ENCODE data around the gene HELZ.
"Not testable (repeated sequence)": the region's sequence is repeated elsewhere in the genome, so short reads cannot be mapped to it uniquely, and the experiment has no call there.

HELZ gene

DNA sequence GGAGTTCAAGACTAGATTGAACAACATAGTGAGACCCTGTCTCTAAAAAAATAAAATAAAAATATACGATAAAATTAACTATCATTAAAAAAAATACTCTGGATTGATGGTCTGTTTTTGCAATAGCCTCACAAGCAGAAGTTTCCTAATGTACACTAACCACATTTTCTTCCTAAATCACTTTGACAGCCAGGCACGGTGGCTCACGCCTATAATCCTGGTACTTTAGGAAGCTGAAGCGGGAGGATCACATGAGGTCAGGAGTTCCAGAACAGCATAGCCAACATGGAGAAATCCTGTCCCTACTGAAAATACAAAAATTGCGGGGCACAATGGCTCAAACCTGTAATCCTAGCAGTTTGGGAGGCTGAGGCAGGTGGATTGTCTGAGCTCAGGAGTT is 64.7 kb downstream of the HELZ start:
- no peak for DNase-seq

DNA sequence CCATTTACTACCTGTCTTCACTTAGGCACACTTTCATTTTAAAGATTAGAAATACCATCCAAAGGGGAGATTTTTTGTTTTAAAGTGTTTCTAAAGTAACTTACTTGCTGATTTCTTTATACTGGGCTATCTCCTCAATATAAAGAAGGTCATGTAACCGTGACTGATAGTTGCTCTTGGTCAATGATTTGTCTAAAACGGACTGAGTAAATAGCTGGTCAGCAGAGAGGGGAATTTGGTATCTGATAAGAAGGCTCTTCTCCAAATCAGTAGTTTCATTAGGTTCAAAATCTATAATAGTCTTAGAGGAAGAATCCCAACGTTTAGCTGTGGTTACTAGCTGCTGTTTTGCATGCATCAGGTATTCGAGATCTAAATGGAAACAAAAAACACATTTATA is 66.4 kb downstream of the HELZ start:
- DNase-seq, result no peak

DNA sequence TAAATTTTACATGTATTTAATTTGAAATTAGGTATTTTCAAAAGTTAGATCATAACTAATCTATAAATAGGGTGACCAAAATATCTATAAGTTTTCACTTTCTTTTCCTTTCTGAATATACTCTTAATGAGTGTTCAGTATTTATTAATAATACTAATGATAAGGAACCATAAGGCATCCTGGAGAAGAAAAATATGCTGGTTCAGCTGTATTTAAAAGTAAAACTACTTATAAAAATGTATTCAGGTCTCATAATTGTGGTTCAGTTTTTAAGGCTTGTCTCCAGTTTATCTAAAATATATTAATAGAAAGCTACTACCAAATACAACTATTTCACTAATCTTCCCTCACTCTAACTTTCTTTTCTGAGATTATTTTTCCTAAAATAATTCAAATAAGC is 67.3 kb downstream of the HELZ start:
- no peak for DNase-seq

DNA sequence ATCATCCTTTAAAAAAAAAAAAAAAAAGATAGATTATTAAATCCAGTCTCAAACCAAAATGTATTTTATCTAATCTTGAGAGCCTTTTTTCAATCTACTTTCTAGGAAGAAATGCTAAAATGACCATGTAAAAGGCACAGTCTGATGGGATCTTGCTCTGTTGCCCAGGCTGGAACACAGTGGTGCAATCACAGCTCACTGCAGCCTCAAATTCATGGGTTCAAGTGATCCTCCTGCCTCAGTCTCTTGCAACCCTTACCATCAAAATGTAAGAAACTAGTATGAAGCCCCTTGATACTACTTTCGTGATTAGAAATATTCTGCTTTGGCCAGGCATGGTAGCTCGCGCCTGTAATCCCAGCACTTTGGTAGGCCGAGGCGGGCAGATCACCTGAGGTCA is 70.8 kb downstream of the HELZ start:
- no peak for DNase-seq

DNA sequence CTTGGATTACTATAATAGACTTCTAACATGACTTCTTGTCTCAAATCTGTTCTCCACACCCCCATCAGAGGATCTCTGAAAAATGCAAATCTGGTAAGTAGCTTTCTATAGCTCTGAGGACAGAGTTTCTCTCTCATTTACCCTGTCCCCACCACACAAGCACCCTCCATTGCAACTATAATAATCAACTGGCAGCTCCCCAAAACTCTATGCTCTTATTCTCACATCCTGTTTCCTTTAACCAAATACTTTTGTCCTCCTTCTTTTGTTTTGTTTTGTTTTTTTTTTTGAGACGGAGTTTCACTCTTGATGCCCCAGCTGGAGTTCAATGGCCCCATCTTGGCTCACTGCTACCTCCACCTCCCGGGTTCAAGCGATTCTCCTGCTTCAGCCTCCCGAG is 73.4 kb downstream of the HELZ start:
- DNase-seq, result no peak

DNA sequence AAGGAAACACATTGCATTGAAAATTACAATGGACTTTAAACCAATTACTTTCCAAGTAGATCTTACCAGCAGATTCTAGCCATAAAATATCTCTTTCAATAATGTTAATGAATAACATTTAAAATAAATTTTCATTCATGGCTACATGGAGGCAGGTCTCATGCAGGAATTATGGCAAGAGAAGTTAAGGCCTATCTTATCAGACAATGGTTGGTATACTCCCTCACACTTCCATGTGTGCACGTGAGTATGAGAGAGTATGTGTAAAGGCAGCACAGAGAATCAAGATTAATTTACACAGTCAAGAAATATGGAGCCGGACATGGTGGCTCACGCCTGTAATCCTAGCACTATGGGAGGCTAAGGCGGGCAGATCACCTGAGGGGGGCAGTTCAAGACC is 76.5 kb downstream of the HELZ start:
- no peak for DNase-seq

DNA sequence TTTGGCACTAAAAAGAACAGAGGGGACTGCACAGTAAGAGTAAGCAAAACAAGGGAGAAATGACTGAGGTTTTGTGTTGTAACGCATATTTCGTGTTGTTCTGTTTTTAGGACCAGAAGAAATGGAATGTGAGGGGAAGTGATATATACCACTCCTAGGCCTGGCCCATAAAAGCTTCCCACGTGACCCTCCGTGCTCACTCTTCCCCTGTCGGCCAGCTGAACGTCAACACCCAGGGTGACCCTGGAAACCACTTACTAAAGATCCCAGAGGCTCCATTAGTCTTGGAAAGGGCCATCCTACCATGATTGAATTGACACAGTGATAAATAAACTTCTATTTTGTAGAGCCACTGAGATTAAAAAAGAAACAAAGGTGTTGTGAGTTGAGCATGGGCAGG is 79.8 kb downstream of the HELZ start:
- no peak for DNase-seq

DNA sequence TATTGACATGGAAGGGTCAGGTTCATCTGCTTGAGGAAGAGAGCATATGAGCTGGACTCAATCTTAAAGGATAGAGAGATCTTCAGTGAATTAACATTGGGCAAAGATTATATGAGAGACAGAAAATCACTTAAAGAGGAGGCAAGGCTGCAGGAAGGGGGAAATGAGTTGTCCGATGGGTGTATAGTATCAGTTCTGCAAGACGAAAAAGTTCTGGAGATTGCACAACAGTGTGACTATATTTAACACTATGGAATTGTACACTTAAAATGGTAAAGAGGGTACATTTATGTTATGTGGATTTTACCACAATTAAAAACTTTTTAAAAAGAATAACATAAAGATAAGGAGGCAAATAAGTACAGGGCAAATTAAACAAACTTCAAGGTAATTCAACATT is 80.7 kb downstream of the HELZ start:
- no peak for DNase-seq

DNA sequence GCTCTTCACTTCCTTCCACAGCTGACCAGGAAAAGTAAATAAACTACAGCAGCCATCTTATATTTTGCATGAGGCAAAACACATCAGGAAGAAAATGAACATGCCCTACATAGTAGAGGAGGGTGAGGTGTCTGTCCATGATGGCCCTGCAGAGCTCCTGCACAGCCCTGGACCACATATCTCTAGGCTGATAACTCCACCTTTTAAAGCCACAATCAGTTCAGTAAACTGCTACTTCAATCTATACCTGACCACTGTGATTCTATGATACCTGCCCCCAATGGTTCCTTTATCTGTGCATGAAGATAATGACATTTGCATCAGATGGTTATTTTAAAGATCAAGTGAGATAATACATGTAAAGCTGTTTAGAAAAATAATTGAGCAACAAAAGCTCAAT is 82.2 kb downstream of the HELZ start:
- no peak for DNase-seq

DNA sequence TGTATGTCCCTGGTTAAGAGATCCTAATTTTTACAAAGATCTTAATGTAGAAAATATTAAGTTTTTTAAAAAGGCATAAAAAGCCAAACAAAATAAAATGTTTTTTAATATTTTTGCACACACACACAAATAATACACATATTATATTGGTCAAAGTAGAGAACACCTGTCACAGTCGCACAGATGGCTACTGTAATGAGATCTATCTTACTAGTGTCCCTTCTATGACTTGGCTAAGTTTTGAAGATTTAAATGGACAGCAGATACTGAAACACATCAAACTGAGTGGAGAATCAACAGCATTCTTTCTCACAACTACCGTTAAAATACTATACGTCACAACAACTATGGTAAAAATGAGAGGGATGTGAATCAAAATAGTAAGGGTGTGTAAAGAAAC is 83.4 kb downstream of the HELZ start:
- no peak for DNase-seq

DNA sequence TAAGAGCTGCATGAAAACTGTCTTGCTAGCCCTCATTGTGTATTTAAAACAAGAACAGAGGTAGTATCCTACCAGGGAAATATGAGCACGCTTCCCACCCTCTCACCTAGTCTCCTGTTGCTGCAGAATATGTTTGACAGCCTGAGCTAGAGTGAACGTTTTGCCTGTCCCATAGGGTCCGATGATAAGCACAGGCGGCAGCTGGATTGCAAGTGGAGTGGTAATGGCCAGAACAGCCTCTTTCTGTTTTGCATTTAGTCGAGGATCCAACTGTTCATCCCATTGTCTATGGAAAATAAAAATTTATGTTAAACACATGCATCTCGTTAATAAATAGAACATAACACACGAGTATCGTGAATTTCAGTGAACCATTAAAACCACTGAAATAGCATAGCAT is 84.2 kb downstream of the HELZ start:
- DNase-seq, result no peak

DNA sequence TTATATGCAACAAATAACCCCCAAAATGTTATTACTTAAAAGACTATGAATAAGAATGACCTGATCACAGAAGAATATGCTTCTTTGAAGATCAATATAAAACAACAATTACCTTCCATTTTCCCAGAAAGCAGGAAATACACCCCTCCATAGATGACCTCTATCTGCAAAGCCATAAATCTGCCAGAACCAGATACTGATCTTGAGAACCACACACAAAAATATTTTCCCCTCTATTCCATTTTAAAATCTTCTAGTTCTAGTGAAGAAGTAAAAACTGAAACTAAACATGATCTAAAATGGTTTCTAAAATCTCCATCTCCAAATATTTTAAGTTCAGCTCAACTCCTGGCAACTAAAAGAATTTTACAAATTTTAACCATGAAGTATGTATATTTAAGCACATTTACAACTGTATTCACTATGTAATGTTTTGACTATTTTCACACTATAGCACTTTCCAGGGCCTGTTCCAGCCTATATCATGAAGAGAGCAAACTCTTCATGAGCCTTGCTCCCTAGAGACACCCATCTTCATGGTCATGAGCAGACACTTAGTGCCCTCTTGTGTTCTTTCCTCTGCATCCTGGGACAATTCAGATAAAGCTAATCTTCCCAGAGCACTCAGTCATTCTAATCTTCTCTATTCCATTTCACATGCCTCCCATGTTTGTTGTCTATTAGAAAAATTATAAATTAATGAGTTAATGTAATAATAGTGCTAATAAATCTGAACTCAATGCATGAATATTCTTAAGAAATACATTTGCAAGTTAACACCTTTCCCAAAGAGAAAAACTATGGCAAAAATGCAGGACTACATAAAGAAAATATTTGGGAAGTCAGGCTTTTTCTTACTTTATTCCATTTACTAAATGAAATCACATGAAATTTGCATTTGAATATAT is 87.0 kb downstream of the HELZ start:
- DNase-seq, result no peak

DNA sequence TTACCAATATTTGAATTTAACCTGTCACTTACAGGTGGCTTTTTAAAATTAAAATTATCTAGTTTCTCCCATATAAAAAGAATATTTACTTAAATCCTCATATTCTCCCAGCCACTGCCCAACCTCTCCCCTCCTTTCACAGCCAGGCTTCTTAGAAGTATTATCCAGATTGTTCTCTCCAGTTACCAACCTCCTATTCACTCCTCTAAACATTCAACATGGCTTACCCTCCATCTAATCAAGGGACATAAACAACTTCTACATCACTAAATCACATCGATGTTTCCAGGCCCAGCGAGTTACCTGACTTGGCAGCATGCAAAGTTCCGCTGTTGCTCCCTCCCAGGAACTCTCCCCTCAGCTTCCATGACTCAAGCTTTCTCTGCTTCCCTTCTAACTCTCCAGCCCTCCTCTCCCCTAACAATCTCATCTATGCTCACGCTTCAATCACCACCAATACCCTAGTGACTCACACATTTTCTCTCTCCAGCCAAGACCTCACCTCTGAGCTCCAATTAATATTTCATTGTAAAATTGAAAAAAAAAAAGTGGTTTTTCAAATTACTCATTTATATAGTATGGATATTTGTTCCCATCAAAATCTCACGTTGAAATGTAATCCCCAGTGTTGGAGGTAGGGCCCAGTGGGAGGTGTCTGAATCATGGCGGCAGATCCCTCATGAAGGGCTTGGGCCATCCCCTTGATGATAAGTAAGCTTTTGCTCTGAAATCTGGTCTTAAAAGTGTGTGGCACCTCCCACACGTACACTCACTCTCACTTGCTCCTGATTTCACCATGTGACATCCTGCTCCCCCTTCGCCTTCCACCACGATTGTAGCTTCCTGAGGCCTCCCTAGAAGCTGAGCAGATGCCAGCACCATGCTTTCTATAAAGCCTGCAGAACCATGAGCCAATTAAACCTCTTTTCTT is 88.5 kb downstream of the HELZ start:
- no peak for DNase-seq

DNA sequence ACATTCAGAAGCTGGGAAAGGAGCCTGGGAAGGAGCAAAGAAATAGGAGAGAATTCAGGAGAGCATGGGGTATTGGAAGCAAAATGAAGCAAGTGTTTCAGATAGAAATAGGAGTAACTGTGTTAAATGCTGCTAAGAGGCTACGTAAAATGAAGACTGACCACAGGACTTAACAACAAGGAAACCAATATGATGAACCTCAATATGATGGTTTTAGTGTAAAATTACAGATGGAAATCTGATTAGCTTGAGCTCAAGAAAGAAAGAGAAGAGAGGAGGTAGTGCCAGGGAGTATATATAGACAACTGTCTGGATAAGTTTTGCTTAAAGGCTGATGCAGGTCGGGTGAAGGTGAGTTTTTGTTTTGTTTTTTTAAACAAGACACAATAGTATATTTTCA is 92.2 kb downstream of the HELZ start:
- no peak for DNase-seq

DNA sequence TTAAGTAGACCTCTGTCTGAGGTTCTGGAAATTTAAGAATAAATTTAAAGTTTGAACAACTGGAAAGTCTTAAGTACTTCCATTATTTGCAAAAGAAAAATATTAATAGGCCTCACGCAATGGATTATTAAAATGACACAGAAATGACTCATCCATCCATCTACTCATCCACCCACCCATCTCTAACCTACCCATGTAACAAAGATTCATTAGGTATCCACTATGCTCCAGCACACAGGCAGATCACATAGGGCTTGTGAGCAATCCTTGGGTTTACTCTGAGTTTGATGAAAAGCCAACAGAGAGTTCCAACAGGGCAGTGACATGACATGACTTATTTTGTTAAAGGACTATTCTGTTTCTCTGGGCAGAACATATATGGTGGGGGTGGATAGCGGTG is 93.3 kb downstream of the HELZ start:
- no peak for DNase-seq

DNA sequence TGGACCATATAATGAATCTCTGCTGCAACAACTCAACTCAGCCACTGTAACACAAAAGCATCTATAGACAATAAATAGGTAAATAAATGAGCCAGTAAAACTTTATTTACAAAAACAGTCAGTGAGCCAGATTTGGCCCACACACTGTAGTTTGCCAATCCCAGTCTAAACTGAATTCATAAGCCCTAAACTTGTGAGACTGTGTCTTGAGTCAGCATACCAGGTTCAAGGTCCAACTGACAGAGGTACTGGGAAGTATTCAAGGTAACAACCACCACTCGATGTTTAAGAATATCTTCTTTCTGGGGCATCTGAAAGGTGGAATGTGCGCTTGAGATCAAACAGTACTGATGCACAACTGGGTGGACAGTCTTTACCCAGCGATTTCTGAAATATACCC is 94.2 kb downstream of the HELZ start:
- DNase-seq, result no peak

DNA sequence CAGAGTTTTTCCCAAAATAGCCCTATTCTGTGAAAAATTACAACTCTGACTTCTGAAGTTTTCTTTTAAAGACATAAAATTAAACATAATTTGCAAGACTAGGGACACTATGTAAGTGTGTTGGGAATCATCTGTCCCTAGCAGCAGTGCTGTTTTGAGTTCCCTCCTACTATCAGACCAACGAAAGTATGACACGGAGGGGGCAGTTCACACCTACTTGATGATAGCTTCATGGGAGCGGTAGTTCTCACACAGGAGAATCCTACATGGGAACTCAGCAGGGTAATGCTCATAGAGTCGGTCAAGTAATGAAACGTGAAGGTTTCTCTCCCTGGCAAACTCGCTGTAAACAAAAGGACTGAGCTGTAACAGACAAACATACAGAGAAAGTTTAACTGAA is 96.6 kb downstream of the HELZ start:
- DNase-seq, result no peak

DNA sequence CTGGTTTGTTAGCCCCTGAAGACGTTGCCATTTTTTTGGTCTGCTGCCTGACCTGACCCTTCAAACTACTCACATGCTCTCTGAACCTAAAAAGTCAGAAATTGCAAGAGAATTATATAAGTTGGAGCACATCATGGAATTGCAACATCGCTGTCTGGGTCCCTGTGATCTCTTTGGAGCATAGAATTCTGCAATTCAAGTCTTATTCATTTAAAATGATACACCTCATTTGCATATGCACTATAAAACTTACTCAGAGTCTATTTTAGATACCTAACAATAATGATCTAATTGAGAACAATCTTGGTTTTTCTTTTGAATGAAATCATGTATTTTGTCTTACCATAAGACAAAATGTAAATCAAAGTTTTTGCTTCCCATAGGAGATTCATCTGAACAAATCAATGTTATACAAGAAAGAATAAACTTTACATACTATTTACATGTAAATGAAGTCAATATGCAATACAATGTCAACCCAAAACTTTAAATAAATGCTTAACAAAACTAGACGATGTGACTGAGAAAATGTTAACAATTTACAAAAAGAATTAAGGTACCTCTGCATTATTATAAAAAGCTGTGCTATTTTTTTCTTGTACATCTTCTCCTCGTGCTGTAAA is 99.7 kb downstream of the HELZ start:
- no peak for DNase-seq

DNA sequence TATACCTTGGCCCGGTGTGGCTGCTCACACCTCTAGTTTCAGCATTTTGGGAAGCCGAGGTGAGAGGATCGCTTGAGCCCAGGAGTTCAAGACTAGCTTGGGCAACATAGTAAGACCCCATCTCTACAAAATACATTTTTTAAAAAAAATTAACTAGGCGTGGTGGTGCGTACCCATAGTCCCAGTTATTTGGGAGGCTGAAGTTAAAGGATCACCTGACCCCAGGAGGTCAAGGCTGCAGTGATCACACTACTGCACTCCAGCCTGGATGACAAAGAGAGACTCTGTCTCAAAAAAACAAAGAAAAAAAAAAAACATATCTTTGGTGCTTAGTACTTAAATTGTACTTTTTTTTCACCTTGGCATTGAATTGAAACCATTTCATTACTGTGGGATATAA is 101.7 kb downstream of the HELZ start:
- DNase-seq, result no peak

DNA sequence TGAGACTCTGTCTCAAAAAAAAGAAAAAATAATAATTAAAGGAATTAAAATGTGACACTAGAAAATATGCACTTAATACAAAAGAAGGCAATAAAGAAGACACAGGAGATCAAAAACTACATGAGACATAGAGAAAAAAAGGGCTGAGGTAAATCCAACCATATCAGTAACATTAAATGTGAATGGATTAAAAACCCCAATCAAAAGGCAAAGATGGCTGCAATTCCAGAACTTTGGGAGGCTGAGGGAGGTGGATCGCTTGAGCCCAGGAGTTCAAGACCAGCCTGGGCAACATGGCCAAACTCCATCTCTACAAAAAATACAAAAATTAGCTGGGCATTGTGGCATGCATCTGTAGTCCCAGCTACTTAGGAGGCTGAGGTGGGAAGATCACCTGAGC is 103.0 kb downstream of the HELZ start:
- DNase-seq, result not testable (repeated sequence)

DNA sequence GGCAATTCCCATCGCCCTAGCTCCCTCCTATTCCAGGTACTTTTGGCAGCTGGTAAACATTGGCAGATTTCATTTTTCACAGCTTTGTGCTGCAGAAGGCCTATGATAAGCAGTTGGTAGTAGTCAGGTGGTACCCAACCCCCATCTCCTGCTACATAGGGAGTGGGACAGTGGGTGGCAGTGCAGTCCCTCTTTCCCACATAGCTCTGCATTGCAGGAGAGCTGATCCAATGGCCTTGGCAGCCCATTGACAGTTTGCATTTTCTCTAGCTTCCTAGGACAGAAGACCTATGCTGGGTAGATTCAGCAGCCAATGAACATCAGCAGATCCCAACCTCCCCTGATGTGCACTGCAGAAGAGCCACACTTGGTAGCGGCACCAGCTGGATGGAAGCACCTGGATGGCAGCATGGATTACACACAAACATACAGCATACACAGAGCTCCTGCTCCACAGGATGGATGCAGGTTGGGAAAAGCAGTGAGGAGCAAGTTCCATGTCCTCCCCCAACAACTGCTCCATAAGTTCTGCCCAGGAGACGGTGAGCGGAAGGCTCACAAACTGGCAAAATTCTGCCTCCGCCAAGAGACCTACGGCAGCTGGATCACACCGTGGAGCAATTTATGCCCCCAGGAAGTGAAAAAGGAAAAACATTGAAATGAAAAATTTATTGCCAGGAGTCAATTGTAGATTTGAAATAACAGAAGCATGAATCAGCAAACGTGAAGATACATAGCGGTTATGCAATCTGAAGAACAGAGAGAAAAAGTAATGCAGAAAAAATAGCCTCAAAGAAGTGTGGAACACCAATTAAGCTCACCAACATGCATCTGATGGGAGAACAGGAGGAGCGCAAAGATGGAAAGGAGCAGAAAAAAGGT is 105.0 kb downstream of the HELZ start:
- DNase-seq, result no peak

DNA sequence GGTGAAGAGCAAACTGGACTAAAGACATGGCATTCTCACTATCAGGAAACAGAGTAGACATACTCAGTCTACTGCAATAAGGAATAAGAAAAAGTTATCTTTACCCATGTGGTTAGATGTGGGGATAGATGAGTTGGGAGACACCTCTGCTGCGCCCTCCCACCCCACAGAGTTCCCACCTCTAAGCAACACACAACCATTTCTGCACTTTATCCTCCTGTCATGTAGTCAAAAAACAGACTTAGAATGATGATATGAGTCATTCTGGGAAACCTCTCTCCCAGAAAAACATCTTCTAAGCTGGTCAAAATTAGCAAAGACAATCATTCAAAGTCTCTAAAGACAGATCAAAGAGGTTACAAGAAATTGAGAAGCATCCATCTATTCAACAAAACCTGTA is 105.7 kb downstream of the HELZ start:
- no peak for DNase-seq

DNA sequence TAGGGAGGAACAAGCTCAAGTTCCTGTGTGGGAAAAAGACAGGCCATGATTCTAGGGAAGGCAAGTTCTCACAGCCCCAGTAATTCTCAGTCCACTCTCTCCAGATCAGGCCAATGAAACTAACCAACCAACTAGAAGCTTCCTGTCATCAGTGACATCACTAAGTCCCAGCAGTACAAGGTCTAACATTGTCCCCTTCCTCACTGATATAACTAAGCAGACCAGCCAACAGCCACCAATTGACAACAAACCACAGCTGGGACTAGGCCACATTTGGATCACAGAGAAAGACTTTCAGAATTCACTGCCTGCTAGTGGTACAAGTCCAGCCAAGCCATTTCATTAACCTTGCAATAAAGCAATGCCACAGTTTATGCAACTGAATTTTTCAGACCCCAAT is 106.6 kb downstream of the HELZ start:
- no peak for DNase-seq
